ENCODE results near the gene JSRP1. TPM values are rescaled to one million over a fixed set of nuclear protein-coding genes. Genes with fewer than 3 reads are reported as not detected.

Gene JSRP1
- total and polyA plus RNA-seq, 2 experiments from 2014 or later: 2.4 to 3.1 TPM

DNA sequence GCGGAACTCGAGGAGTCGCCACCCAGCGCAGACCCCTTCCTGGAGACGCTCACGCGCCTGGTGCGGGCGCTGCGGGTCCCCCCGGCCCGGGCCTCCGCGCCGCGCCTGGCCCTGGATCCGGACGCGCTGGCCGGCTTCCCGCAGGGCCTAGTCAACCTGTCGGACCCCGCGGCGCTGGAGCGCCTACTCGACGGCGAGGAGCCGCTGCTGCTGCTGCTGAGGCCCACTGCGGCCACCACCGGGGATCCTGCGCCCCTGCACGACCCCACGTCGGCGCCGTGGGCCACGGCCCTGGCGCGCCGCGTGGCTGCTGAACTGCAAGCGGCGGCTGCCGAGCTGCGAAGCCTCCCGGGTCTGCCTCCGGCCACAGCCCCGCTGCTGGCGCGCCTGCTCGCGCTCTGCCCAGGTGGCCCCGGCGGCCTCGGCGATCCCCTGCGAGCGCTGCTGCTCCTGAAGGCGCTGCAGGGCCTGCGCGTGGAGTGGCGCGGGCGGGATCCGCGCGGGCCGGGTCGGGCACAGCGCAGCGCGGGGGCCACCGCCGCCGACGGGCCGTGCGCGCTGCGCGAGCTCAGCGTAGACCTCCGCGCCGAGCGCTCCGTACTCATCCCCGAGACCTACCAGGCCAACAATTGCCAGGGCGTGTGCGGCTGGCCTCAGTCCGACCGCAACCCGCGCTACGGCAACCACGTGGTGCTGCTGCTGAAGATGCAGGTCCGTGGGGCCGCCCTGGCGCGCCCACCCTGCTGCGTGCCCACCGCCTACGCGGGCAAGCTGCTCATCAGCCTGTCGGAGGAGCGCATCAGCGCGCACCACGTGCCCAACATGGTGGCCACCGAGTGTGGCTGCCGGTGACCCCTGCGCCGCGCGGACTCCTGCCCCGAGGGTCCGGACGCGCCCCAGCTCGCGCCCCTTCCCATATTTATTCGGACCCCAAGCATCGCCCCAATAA, 4.8 kb downstream of the JSRP1 start:
- Mint-ChIP-seq H3K4me3 (no peak overlapping the region), H3K27ac (no peak overlapping the region), H3K27me3 (ENCODE audit: insufficient read depth, low read depth, poor library complexity) (peaks cover 35% of the 10 kb centered on the region), H3K4me1 (peaks cover 3% of the 10 kb centered on the region; the same call in 2 of the 3 replicates), H3K9me3 (no peaks in the 10 kb centered on the region), H3K36me3 (ENCODE audit: low read depth) (peaks cover 10% of the 10 kb centered on the region; the same call in 2 of the 3 replicates)
- Histone ChIP-seq H3K79me2 (replicated peaks; ENCODE audit: insufficient read depth) (no peaks in the 10 kb centered on the region), H2AFZ (no peak overlapping the region), H4K20me1 (replicated peaks; ENCODE audit: insufficient read depth) (no peaks in the 10 kb centered on the region; the same call in 1 of the 2 replicates), H3F3A (replicated peaks; ENCODE audit: low read depth) (peaks cover 4% of the 10 kb centered on the region; the same call in 1 of the 2 replicates), H3K27ac (ENCODE audit: low read depth) (no peak overlapping the region), H3K27me3 (ENCODE audit: insufficient read depth) (peaks cover 21% of the 10 kb centered on the region), H3K4me2 (no peak overlapping the region), H3K36me3 (ENCODE audit: insufficient read depth) (no peaks in the 10 kb centered on the region), H3K4me1 (ENCODE audit: insufficient read depth) (peaks cover 5% of the 10 kb centered on the region; the same call in 1 of the 2 replicates), H3K9me2 (ENCODE audit: insufficient read depth) (no peaks in the 10 kb centered on the region), H3K4me3 (no peak overlapping the region)
- ATAC-seq (no peak), DNase-seq (ENCODE audit: low spot score) (peak; percentile 44)
- TF ChIP-seq ZNF331 (CRISPR knock-in tag; IDR thresholded peaks at IDR 0.05; ENCODE audit: low read depth) (no peak), EZH2 (IDR thresholded peaks at IDR 0.05; ENCODE audit: low read depth, unreplicated experiment) (no peak)
- TF ChIP-seq, protein P1, sequence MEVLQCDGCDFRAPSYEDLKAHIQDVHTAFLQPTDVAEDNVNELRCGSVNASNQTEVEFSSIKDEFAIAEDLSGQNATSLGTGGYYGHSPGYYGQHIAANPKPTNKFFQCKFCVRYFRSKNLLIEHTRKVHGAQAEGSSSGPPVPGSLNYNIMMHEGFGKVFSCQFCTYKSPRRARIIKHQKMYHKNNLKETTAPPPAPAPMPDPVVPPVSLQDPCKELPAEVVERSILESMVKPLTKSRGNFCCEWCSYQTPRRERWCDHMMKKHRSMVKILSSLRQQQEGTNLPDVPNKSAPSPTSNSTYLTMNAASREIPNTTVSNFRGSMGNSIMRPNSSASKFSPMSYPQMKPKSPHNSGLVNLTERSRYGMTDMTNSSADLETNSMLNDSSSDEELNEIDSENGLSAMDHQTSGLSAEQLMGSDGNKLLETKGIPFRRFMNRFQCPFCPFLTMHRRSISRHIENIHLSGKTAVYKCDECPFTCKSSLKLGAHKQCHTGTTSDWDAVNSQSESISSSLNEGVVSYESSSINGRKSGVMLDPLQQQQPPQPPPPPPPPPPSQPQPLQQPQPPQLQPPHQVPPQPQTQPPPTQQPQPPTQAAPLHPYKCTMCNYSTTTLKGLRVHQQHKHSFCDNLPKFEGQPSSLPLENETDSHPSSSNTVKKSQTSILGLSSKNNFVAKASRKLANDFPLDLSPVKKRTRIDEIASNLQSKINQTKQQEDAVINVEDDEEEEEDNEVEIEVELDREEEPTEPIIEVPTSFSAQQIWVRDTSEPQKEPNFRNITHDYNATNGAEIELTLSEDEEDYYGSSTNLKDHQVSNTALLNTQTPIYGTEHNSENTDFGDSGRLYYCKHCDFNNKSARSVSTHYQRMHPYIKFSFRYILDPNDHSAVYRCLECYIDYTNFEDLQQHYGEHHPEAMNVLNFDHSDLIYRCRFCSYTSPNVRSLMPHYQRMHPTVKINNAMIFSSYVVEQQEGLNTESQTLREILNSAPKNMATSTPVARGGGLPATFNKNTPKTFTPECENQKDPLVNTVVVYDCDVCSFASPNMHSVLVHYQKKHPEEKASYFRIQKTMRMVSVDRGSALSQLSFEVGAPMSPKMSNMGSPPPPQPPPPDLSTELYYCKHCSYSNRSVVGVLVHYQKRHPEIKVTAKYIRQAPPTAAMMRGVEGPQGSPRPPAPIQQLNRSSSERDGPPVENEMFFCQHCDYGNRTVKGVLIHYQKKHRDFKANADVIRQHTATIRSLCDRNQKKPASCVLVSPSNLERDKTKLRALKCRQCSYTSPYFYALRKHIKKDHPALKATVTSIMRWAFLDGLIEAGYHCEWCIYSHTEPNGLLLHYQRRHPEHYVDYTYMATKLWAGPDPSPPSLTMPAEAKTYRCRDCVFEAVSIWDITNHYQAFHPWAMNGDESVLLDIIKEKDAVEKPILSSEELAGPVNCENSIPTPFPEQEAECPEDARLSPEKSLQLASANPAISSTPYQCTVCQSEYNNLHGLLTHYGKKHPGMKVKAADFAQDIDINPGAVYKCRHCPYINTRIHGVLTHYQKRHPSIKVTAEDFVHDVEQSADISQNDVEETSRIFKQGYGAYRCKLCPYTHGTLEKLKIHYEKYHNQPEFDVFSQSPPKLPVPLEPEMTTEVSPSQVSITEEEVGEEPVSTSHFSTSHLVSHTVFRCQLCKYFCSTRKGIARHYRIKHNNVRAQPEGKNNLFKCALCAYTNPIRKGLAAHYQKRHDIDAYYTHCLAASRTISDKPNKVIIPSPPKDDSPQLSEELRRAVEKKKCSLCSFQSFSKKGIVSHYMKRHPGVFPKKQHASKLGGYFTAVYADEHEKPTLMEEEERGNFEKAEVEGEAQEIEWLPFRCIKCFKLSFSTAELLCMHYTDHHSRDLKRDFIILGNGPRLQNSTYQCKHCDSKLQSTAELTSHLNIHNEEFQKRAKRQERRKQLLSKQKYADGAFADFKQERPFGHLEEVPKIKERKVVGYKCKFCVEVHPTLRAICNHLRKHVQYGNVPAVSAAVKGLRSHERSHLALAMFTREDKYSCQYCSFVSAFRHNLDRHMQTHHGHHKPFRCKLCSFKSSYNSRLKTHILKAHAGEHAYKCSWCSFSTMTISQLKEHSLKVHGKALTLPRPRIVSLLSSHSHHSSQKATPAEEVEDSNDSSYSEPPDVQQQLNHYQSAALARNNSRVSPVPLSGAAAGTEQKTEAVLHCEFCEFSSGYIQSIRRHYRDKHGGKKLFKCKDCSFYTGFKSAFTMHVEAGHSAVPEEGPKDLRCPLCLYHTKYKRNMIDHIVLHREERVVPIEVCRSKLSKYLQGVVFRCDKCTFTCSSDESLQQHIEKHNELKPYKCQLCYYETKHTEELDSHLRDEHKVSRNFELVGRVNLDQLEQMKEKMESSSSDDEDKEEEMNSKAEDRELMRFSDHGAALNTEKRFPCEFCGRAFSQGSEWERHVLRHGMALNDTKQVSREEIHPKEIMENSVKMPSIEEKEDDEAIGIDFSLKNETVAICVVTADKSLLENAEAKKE (CRISPR knock-in tag; IDR thresholded peaks at IDR 0.05): no peak

DNA sequence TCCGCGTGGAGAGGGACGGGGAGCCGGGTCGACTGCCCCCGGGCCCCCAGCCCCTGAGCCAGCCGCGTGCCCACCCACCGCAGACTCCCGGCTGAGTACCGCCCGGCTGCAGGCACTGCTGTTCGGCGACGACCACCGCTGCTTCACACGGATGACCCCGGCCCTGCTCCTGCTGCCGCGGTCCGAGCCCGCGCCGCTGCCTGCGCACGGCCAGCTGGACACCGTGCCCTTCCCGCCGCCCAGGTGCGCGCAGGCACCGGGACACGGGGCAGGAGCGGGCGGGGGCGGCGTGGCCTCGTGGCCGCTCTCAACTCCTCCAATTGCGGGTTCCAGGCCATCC, 5.5 kb downstream of the JSRP1 start:
- Histone ChIP-seq H3K36me3 (ENCODE audit: insufficient read depth) (no peaks in the 10 kb centered on the region), H3K79me2 (replicated peaks; ENCODE audit: insufficient read depth) (no peaks in the 10 kb centered on the region), H3F3A (replicated peaks; ENCODE audit: low read depth) (peaks cover 4% of the 10 kb centered on the region; the same call in 1 of the 2 replicates), H3K4me2 (no peak overlapping the region), H3K4me3 (no peak overlapping the region), H4K20me1 (replicated peaks; ENCODE audit: insufficient read depth) (no peaks in the 10 kb centered on the region; the same call in 1 of the 2 replicates), H3K9me2 (ENCODE audit: insufficient read depth) (no peaks in the 10 kb centered on the region), H3K27ac (ENCODE audit: low read depth) (no peak overlapping the region), H3K27me3 (ENCODE audit: insufficient read depth) (peaks cover 21% of the 10 kb centered on the region), H2AFZ (no peak overlapping the region), H3K4me1 (ENCODE audit: insufficient read depth) (peaks cover 5% of the 10 kb centered on the region; the same call in 1 of the 2 replicates)
- ATAC-seq (no peak), DNase-seq (ENCODE audit: low spot score) (no peak)
- Mint-ChIP-seq H3K27me3 (ENCODE audit: insufficient read depth, low read depth, poor library complexity) (peaks cover 35% of the 10 kb centered on the region), H3K4me3 (no peak overlapping the region), H3K36me3 (ENCODE audit: low read depth) (peaks cover 17% of the 10 kb centered on the region), H3K9me3 (no peaks in the 10 kb centered on the region), H3K27ac (no peak overlapping the region), H3K4me1 (peaks cover 3% of the 10 kb centered on the region; the same call in 2 of the 3 replicates)
- TF ChIP-seq NANOG (IDR thresholded peaks at IDR 0.05; ENCODE audit: borderline replicate concordance): no peak
- TF ChIP-seq ZNF331 (CRISPR knock-in tag; IDR thresholded peaks at IDR 0.05; ENCODE audit: low read depth): no peak
- TF ChIP-seq JUNB (IDR thresholded peaks at IDR 0.05; ENCODE audit: unreplicated experiment): no peak
- TF ChIP-seq, protein P2, sequence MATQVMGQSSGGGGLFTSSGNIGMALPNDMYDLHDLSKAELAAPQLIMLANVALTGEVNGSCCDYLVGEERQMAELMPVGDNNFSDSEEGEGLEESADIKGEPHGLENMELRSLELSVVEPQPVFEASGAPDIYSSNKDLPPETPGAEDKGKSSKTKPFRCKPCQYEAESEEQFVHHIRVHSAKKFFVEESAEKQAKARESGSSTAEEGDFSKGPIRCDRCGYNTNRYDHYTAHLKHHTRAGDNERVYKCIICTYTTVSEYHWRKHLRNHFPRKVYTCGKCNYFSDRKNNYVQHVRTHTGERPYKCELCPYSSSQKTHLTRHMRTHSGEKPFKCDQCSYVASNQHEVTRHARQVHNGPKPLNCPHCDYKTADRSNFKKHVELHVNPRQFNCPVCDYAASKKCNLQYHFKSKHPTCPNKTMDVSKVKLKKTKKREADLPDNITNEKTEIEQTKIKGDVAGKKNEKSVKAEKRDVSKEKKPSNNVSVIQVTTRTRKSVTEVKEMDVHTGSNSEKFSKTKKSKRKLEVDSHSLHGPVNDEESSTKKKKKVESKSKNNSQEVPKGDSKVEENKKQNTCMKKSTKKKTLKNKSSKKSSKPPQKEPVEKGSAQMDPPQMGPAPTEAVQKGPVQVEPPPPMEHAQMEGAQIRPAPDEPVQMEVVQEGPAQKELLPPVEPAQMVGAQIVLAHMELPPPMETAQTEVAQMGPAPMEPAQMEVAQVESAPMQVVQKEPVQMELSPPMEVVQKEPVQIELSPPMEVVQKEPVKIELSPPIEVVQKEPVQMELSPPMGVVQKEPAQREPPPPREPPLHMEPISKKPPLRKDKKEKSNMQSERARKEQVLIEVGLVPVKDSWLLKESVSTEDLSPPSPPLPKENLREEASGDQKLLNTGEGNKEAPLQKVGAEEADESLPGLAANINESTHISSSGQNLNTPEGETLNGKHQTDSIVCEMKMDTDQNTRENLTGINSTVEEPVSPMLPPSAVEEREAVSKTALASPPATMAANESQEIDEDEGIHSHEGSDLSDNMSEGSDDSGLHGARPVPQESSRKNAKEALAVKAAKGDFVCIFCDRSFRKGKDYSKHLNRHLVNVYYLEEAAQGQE (IDR thresholded peaks at IDR 0.05; ENCODE audit: unreplicated experiment): no peak
- no peak for TF ChIP-seq EZH2phosphoT487 (IDR thresholded peaks at IDR 0.05; ENCODE audit: unreplicated experiment)

Data from GM23338 (cell line).